Fibroblast of pulmonary artery (primary cell): ENCODE measurements around the gene PAX8.

Experiments
- DNase-seq: peaks from one replicate; pipeline ENCODE4 v3.0.0-alpha.2; 2010; ENCODE audit warnings: low read depth
- H3K4me3 ChIP-seq: replicated peaks from 2 replicates; pipeline ENCODE4 v1.5.1; 2011; ENCODE audit warnings: low read depth, mild to moderate bottlenecking, control low read depth, low read length, moderate library complexity
- CTCF ChIP-seq: IDR thresholded peaks from 2 replicates; pipeline ENCODE4 v1.5.1; 2011; ENCODE audit warnings: mild to moderate bottlenecking, control low read depth, low read length, inconsistent platforms; ENCODE audit errors: missing control alignments

Gene PAX8

GRCh38 chr2:113232123-113232522, 46.6 kb downstream of the PAX8 start:
- no peak for TF ChIP-seq CTCF
- H3K4me3 ChIP-seq = no peak overlapping the region
- no peak for DNase-seq

- no peak for TF ChIP-seq CTCF
- DNase-seq = no peak
- no peak overlapping the region for H3K4me3 ChIP-seq
Observed at GRCh38 chr2:113231064-113231463, 47.7 kb downstream of the PAX8 start.

GRCh38 chr2:113230531-113230930, 48.2 kb downstream of the PAX8 start:
- TF ChIP-seq CTCF = no peak
- no peak for DNase-seq
- no peak overlapping the region for H3K4me3 ChIP-seq

GRCh38 chr2:113229795-113230194, 48.9 kb downstream of the PAX8 start:
- H3K4me3 ChIP-seq = no peak overlapping the region
- no peak for DNase-seq
- TF ChIP-seq CTCF = no peak

GRCh38 chr2:113228991-113229716, 49.6 kb downstream of the PAX8 start:
- DNase-seq = no peak
- no peak overlapping the region for H3K4me3 ChIP-seq
- no peak for TF ChIP-seq CTCF

- no peak for DNase-seq
- no peak overlapping the region for H3K4me3 ChIP-seq
- TF ChIP-seq CTCF = no peak
Observed at GRCh38 chr2:113228351-113228750, 50.4 kb downstream of the PAX8 start.

GRCh38 chr2:113227698-113228097, 51.0 kb downstream of the PAX8 start:
- no peak for DNase-seq
- no peak for TF ChIP-seq CTCF
- H3K4me3 ChIP-seq = no peak overlapping the region
